Raji (cell line): Measurements from ENCODE around the gene HADHB.

Source experiments
- POLR2A ChIP-seq: IDR thresholded peaks from 2 replicates; pipeline ENCODE4 v1.6.1; 2011; ENCODE audit warnings: low read depth, low read length, control low read depth; ENCODE audit not compliant: insufficient read depth

The HADHB gene

GRCh38 chr2:26302846-26303245 is 58.1 kb downstream of the HADHB start:
- TF ChIP-seq POLR2A: no peak

GRCh38 chr2:26305540-26305939 is 60.8 kb downstream of the HADHB start:
- no peak for TF ChIP-seq POLR2A

GRCh38 chr2:26309921-26310320 is 65.2 kb downstream of the HADHB start:
- no peak for TF ChIP-seq POLR2A

GRCh38 chr2:26312471-26312870 is 67.7 kb downstream of the HADHB start:
- no peak for TF ChIP-seq POLR2A

GRCh38 chr2:26313446-26313845 is 68.7 kb downstream of the HADHB start:
- no peak for TF ChIP-seq POLR2A

GRCh38 chr2:26314243-26314642 is 69.5 kb downstream of the HADHB start:
- no peak for TF ChIP-seq POLR2A

- TF ChIP-seq POLR2A: no peak
Measured at GRCh38 chr2:26316041-26316440, 71.3 kb downstream of the HADHB start.

GRCh38 chr2:26316845-26317244 is 72.1 kb downstream of the HADHB start:
- TF ChIP-seq POLR2A: no peak

GRCh38 chr2:26317377-26318105 is 72.8 kb downstream of the HADHB start:
- no peak for TF ChIP-seq POLR2A

GRCh38 chr2:26318950-26319349 is 74.2 kb downstream of the HADHB start:
- TF ChIP-seq POLR2A: no peak

GRCh38 chr2:26324903-26325302 is 80.2 kb downstream of the HADHB start:
- TF ChIP-seq POLR2A: no peak

GRCh38 chr2:26325851-26326250 is 81.1 kb downstream of the HADHB start:
- no peak for TF ChIP-seq POLR2A

- TF ChIP-seq POLR2A: no peak
Measured at GRCh38 chr2:26326514-26326913, 81.8 kb downstream of the HADHB start.

GRCh38 chr2:26327291-26328272 is 82.8 kb downstream of the HADHB start:
- TF ChIP-seq POLR2A: no peak

- TF ChIP-seq POLR2A: no peak
Measured at GRCh38 chr2:26330114-26330549, 85.4 kb downstream of the HADHB start.

- TF ChIP-seq POLR2A: no peak
Measured at GRCh38 chr2:26330604-26331003, 85.9 kb downstream of the HADHB start.
